A172 (cell line): Measurements from ENCODE around the gene NRM. TPM values are rescaled to one million over a fixed set of nuclear protein-coding genes. Genes with fewer than 3 reads are reported as not detected.
"Not testable (repeated sequence)": the region's sequence is repeated elsewhere in the genome, so short reads cannot be mapped to it uniquely, and the experiment has no call there.

Experiments
- DNase-seq: peaks from one replicate; pipeline ENCODE4 v3.0.0-alpha.2; 2015; ENCODE audit warnings: low spot score
- total RNA-seq: library from RNA; depleted of rRNA; stranded (reverse); fragments of >200 nt; shearing (Covaris generic); gene quantifications from 2 replicates; pipeline ENCODE4 v1.2.3, GENCODE V29; 2014

Gene NRM
- total RNA-seq, 1 experiment from 2014 or later: 14.0 TPM

GRCh38 chr6:30670760-30671527 is 19.8 kb downstream of the NRM start:
- DNase-seq: no peak

DNA sequence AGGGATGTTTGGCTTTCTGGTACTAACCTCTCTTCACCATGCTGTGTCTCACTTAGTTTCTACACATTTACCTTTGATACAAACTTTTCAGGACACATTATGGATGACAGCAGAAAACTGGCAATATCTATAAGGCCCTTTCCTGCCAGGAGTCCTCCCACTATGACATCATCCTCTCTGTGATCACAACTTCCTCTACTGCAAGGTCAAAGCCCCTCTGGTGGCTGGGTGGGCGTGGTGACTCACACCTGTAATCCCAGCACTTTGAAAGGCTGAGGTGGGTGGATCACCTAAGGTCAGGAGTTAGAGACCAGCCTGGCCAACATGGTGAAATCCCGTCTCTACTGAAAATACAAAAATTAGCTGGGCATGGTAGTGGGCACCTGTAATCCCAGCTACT is 24.5 kb downstream of the NRM start:
- not testable (repeated sequence) for DNase-seq

- DNase-seq: no peak
Measured at GRCh38 chr6:30664994-30665767, 25.6 kb downstream of the NRM start.

GRCh38 chr6:30657922-30658321 is 32.9 kb downstream of the NRM start:
- DNase-seq: not testable (repeated sequence)

DNA sequence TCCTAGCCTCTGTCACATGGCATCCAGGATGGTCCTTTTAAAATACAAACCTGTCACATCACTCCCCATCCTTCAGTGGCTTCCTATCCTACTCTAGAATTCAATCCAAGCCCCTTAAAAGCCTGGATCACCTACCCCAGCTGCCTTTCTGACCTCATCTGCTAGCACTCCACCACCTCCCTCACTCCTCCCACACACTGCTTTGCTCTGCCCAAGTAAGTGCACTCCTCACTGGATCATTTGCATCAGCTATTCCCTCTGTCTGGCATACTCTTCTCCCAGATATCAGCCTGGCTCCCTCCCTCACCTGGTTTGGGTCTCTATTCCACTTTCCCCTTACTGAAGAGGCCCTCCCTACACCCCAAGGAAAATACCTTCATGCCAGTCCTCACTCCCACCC is 33.3 kb downstream of the NRM start:
- no peak for DNase-seq

DNA sequence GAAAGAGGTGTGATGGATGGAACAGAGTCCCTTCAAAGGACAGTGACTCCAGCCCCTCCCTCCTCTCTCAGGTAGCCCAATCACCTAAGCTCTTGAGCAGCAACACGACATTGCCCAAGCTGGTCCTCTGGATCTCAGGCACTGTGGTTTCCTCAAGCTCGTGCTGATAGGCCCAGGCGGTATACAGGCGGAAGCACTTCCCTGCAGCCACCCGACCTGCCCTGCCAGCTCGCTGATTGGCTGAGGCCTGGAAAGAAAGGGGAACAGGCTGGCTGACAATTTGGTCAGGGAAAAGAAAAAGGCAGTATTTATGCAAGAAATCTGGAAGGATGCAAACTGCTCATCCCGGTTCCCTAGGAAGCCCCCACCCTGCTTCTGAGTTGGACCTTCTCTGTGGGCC is 34.3 kb downstream of the NRM start:
- no peak for DNase-seq

GRCh38 chr6:30655743-30656094 is 35.1 kb downstream of the NRM start:
- DNase-seq: no peak

DNA sequence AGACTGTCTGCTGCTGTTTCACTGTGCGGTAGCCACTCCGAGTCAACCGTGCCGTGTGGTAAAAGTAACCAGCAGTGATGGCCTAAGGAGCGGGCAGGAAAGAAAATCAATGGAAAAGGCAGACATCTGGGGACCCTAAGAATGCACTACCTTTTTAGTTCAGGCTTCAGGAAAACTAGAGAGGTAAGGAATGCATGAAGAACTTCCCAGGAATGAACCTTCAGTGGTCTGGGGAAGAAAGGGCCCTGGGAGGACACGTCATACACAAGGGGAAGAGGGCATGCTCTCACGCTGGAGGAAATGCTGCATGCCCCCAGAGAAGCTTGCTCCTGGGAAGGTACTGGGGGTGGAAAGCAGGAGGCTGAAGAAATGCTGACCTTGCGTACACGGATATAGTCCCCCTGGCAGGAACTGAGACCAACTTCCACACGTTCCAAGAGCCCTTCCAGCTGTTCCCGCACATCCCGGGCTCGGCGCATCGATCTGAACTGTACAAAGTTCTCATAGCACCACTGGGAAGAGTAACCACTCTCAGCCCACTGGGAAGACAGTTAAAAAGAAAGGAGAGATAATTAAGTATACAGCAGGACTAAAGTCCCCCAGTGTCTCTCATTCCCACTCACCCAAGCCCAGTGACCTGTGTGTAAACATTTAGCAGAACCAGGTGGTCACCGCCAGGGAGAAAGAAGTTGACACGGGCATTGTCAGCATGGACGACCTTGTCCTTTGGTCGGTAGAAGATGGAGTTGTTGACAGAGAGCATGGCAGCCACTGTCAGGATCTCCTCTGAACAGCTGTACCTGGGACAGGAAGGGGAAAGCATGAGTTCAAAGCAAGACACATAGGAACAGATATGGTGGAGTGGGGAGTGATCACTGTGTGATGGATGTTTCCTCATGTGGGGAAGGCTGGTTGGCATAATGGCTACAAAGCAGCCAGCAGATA is 35.7 kb downstream of the NRM start:
- DNase-seq: no peak

- no peak for DNase-seq
Measured at GRCh38 chr6:30651143-30651542, 39.6 kb downstream of the NRM start.

GRCh38 chr6:30647242-30648116 is 43.3 kb downstream of the NRM start:
- peak; percentile 52 for DNase-seq

GRCh38 chr6:30646450-30647241 is 44.1 kb downstream of the NRM start, which contains the start of gene C6orf136:
Gene C6orf136 (plus strand): TSS chr6:30647133. CDS start chr6:30647232, 99 bp downstream.
- peak; percentile 88 for DNase-seq

- no peak for DNase-seq
Measured at GRCh38 chr6:30645989-30646388, 44.8 kb downstream of the NRM start.

DNA sequence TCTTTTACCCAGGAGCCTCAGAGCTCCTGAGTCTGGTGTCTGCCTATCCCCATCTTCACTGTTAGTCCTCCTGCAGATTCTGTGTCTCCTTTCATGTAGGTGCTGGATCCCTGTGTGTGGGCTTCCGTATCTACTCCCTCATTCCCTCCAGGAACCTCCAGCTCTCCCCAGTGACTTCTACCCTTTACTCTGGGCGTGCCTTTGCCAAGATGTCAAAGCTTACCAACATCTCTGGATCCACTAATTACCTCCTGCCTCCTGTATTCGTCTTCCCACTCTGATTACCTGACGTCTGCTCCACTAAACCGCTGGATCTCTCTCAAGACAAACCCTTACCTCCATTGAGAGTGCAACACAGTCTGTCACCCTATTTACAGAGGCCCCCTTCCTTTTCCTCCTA is 46.0 kb downstream of the NRM start:
- no peak for DNase-seq

GRCh38 chr6:30643656-30644055 is 47.1 kb downstream of the NRM start:
- no peak for DNase-seq

- DNase-seq: no peak
Measured at GRCh38 chr6:30641048-30641447, 49.7 kb downstream of the NRM start.

DNA sequence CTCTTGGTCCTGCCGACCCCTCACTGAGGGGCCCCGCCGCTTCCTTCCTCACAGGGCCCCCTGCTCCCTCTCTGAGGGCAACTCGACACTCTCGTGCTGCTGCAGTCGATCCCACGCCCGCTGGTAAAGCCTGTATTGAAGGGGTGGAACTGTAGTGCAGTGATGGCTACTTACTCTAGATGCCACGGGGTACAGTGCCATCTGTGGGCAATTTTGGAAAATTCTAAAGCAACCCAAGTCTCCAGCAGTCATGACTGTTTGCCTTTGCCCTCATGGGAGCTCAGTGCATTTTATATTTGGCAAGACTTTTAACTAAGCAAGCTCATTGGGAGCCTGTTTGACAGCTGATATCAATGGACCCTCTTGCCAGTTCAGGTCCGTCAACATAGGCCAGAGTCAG is 50.3 kb downstream of the NRM start:
- no peak for DNase-seq
